GM12878 (cell line): ENCODE measurements around the gene ITGA7. TPM values are rescaled to one million over a fixed set of nuclear protein-coding genes. Genes with fewer than 3 reads are reported as not detected.

ENCODE experiments used
- ATAC-seq: fragments of 200-7000 bp; cut with Tn5 transposase; 3 replicates; pipeline ENCODE4 v1.9.1; 2020; ENCODE audit warnings: mild to moderate bottlenecking, moderate library complexity
- BruUV-seq: library from RNA; stranded (reverse); fragments of 400-500 nt; replicated peaks from 2 replicates; lab custom pipeline; 2021; lab: Mats Ljungman, UMichigan
- CTCF ChIA-PET: fragments of 300-600 bp; sonication (Branson Sonifier 250); formaldehyde crosslinking; extraction: SDS; loops from one replicate; lab custom pipeline; 2021; ENCODE audit warnings: inconsistent platforms; lab: Yijun Ruan, JAX
- POLR2A ChIA-PET: fragments of 350-600 bp; formaldehyde crosslinking; extraction: SDS; loops from one replicate; lab custom pipeline; 2021; ENCODE audit warnings: inconsistent platforms; lab: Charles Lee
- RAD21 ChIA-PET: fragments of 300-600 bp; sonication (Branson Sonifier 250); formaldehyde crosslinking; loops from one replicate; lab custom pipeline; 2023; ENCODE audit warnings: antibody characterized with exemption; ENCODE audit not compliant: unreplicated experiment; lab: Charles Lee
- SMC1A ChIA-PET: fragments of 300-600 bp; sonication (Branson Sonifier 250); formaldehyde crosslinking; loops from one replicate; lab custom pipeline; 2023; ENCODE audit not compliant: unreplicated experiment, uncharacterized antibody; lab: Charles Lee
- DNase-seq: peaks from one replicate; pipeline ENCODE4 v3.0.0-alpha.2; 2011; ENCODE audit warnings: low read depth, low spot score
- FAIRE-seq: peaks from 3 replicates; lab custom pipeline; 2011; peaks lifted over from hg19 to GRCh38; lab: Jason Lieb, UNC
- H2AFZ ChIP-seq: 2 replicates; pipeline ENCODE4 v1.6.0; 2011; ENCODE audit warnings: low read depth, low read length, control low read depth; ENCODE audit not compliant: control insufficient read depth
- H3K27ac ChIP-seq: 2 replicates; pipeline ENCODE4 v1.5.1; 2011; ENCODE audit warnings: control low read depth; ENCODE audit not compliant: control insufficient read depth, insufficient read depth
- H3K27me3 ChIP-seq, 2 experiments: replicated peaks in 1 of 2; 2 replicates each; pipeline versions ENCODE4 v1.6.0 to v1.6.1; 2011; ENCODE audit warnings: low read length in 1 of 2; ENCODE audit not compliant: control insufficient read depth in 2 of 2, insufficient read depth in 2 of 2
- H3K36me3 ChIP-seq, 2 experiments: 2 replicates each; pipeline ENCODE4 v1.5.1; 2011; ENCODE audit warnings: low read length in 1 of 2; ENCODE audit not compliant: control insufficient read depth in 2 of 2, insufficient read depth in 2 of 2
- H3K4me1 ChIP-seq: 2 replicates; pipeline ENCODE4 v1.6.1; 2011; ENCODE audit warnings: mild to moderate bottlenecking, low read length, moderate library complexity, mixed read lengths; ENCODE audit not compliant: control insufficient read depth, insufficient read depth
- H3K4me2 ChIP-seq: 2 replicates; pipeline ENCODE4 v1.6.0; 2011; ENCODE audit warnings: control low read depth; ENCODE audit not compliant: control insufficient read depth, insufficient read depth
- H3K4me3 ChIP-seq: fragments of 200-600 bp; sonication (generic); 2 replicates; pipeline ENCODE4 v1.5.1; 2016
- H3K79me2 ChIP-seq: 2 replicates; pipeline ENCODE4 v1.6.0; 2011; ENCODE audit warnings: low read length; ENCODE audit not compliant: control insufficient read depth, insufficient read depth
- H3K9ac ChIP-seq: 2 replicates; pipeline ENCODE4 v1.8.0; 2011; ENCODE audit warnings: low read length, control low read depth, mixed read lengths; ENCODE audit not compliant: control insufficient read depth, insufficient read depth
- H3K9me3 ChIP-seq: replicated peaks from 3 replicates; pipeline ENCODE4 v1.5.1; 2011; ENCODE audit warnings: mild to moderate bottlenecking, low read length; ENCODE audit not compliant: control insufficient read depth, insufficient read depth
- H4K20me1 ChIP-seq: 2 replicates; pipeline ENCODE4 v1.6.0; 2011; ENCODE audit not compliant: control insufficient read depth, insufficient read depth
- ESRRA ChIP-seq: IDR thresholded peaks from 2 replicates; pipeline ENCODE4 v1.6.1; 2012; ENCODE audit warnings: mild to moderate bottlenecking, low read length, improper control_type of control experiment
- ETV6 ChIP-seq, 2 experiments: fragments of 450-650 bp in 1 of 2; IDR thresholded peaks in 1 of 2; conservative IDR thresholded peaks in 1 of 2; 2 replicates each; pipeline ENCODE4 v1.6.1; 2014; ENCODE audit warnings: antibody characterized with exemption in 1 of 2, borderline replicate concordance in 1 of 2, low read depth in 1 of 2, mild to moderate bottlenecking in 1 of 2, moderate library complexity in 1 of 2
- MTA2 ChIP-seq: fragments of 450-650 bp; IDR thresholded peaks from 2 replicates; pipeline ENCODE4 v1.6.1; 2016; ENCODE audit warnings: low read depth, mild to moderate bottlenecking, moderate library complexity
- SP1 ChIP-seq: IDR thresholded peaks from one replicate; pipeline ENCODE4 v1.6.1; 2011; ENCODE audit warnings: low read depth, low read length
- SUZ12 ChIP-seq: fragments of 200-600 bp; sonication (generic); IDR thresholded peaks from one replicate; pipeline ENCODE4 v1.6.1; 2018; ENCODE audit warnings: antibody characterized with exemption, mild to moderate bottlenecking; ENCODE audit not compliant: unreplicated experiment
- ZNF217 ChIP-seq: fragments of 450-650 bp; IDR thresholded peaks from 2 replicates; pipeline ENCODE4 v1.6.1; 2017; ENCODE audit warnings: antibody characterized with exemption, mild to moderate bottlenecking
- whole genome bisulfite sequencing: methylation state at CpG from one replicate; pipeline ENCODE4 v1.1.6; 2016; ENCODE audit warnings: low lambda C conversion rate; ENCODE audit not compliant: insufficient replicate concordance, insufficient coverage; ENCODE audit errors: missing lambda C conversion rate; 5-methylcytosine and 5-hydroxymethylcytosine counted together
- in situ Hi-C: fragments of 300-500 bp; cut with MboI; formaldehyde crosslinking; loops from 9 replicates; pipeline ENCODE4 v1.14.3; 2018; ENCODE audit warnings: mixed read lengths
- intact Hi-C: fragments of 100-400 bp; cut with micrococcal nuclease; formaldehyde crosslinking; loops from one replicate; pipeline ENCODE4 v1.14.2; 2022; ENCODE audit not compliant: unreplicated experiment
- polyA plus RNA-seq, 11 experiments: library from polyadenylated mRNA; depleted of rRNA in 4 of 11; unstranded in 6 of 11; stranded (reverse) in 5 of 11; fragments of >200 nt; fragmentation: Nextera tagmentation in 4 of 11; fragmentation: Illumina TruSeq in 1 of 11; extraction: Ambion mirVana in 4 of 11; extraction: Trizol in 1 of 11; gene quantifications; 1 replicate in 1 of 11; 2 replicates in 10 of 11; pipeline versions ENCODE4 v1.2.1 to v1.2.3, GENCODE V29; 2011 to 2016; ENCODE audit warnings: inconsistent platforms in 2 of 11, missing spikeins in 2 of 11, low read depth in 1 of 11
- total RNA-seq, 4 experiments: library from RNA; depleted of rRNA in 3 of 4; stranded (reverse); fragments of >200 nt in 3 of 4; fragmentation: Illumina TruSeq in 1 of 4; extraction: Trizol in 1 of 4; gene quantifications; 2 replicates each; pipeline versions ENCODE4 v1.2.1 to v1.2.3, GENCODE V29; 2013 to 2021
- TF ChIP-seq, protein P1 (sequence below): IDR thresholded peaks from 2 replicates; pipeline ENCODE4 v1.6.1; 2011; ENCODE audit warnings: mild to moderate bottlenecking, low read depth, low read length, moderate library complexity; ENCODE audit not compliant: insufficient replicate concordance
- TF ChIP-seq, protein P2 (sequence below): fragments of 450-650 bp; formaldehyde crosslinking; IDR thresholded peaks from 2 replicates; pipeline ENCODE4 v1.4.0; 2022; ENCODE audit warnings: mild to moderate bottlenecking, moderate library complexity
- TF ChIP-seq, protein P3 (sequence below), 3 experiments: IDR thresholded peaks in 2 of 3; conservative IDR thresholded peaks in 1 of 3; 2 replicates each; pipeline ENCODE4 v1.5.1; 2011; ENCODE audit warnings: low read depth in 3 of 3, low read length in 3 of 3, mild to moderate bottlenecking in 3 of 3, control low read depth in 2 of 3, moderate library complexity in 2 of 3, inconsistent platforms in 1 of 3, mixed read lengths in 1 of 3; ENCODE audit not compliant: control insufficient read depth in 2 of 3, insufficient read depth in 1 of 3; ENCODE audit errors: extremely low read depth in 1 of 3

ITGA7 gene
- total and polyA plus RNA-seq, 10 of the 15 experiments (the other 5 are each of a cell fraction or from before 2014, with no cell fraction given): 0.18 to 5.1 (median 1.5) TPM

DNA sequence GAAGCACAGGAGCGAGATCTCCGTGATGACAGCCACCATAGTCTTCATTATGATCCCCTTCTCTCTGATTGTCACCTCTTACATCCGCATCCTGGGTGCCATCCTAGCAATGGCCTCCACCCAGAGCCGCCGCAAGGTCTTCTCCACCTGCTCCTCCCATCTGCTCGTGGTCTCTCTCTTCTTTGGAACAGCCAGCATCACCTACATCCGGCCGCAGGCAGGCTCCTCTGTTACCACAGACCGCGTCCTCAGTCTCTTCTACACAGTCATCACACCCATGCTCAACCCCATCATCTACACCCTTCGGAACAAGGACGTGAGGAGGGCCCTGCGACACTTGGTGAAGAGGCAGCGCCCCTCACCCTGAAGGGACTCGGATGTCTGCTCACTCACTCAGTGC lies 70.2 kb downstream of the ITGA7 start (continued):
- TF ChIP-seq SUZ12: no peak
- no peak for TF ChIP-seq ZNF217
- TF ChIP-seq, protein P1, sequence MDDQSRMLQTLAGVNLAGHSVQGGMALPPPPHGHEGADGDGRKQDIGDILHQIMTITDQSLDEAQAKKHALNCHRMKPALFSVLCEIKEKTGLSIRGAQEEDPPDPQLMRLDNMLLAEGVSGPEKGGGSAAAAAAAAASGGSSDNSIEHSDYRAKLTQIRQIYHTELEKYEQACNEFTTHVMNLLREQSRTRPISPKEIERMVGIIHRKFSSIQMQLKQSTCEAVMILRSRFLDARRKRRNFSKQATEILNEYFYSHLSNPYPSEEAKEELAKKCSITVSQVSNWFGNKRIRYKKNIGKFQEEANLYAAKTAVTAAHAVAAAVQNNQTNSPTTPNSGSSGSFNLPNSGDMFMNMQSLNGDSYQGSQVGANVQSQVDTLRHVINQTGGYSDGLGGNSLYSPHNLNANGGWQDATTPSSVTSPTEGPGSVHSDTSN: no peak
- TF ChIP-seq SP1: no peak
- no peak for TF ChIP-seq ETV6 (conservative IDR thresholded peaks at IDR 0.05 in 1 of 2, IDR thresholded peaks at IDR 0.05 in 1 of 2; ENCODE audit: borderline replicate concordance in 1 of 2, low read depth in 1 of 2)
- TF ChIP-seq MTA2: no peak

DNA sequence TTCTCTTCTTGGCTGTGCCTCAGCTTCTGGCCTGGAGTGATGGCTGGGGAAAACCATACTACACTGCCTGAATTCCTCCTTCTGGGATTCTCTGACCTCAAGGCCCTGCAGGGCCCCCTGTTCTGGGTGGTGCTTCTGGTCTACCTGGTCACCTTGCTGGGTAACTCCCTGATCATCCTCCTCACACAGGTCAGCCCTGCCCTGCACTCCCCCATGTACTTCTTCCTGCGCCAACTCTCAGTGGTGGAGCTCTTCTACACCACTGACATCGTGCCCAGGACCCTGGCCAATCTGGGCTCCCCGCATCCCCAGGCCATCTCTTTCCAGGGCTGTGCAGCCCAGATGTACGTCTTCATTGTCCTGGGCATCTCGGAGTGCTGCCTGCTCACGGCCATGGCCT lies 70.9 kb downstream of the ITGA7 start, which contains the start of gene OR10P1:
Gene OR10P1 (plus strand): TSS at position 40 of the 400 bp plus-strand sequence. CDS start 0 bp downstream, at position 40.
- Histone ChIP-seq H3K9me3 (no peaks in the 10 kb centered on the region), H3K4me2 (no peak within 1 kb of the TSS), H3K27ac (no peak within 1 kb of the TSS), H3K4me3 (no peak within 1 kb of the TSS), H3K27me3 (no peaks in the 10 kb centered on the region; a peak in 1 of 4 replicates), H3K9ac (no peak within 1 kb of the TSS), H3K36me3 (no peaks in the 10 kb centered on the region), H3K79me2 (no peaks in the 10 kb centered on the region), H2AFZ (no peak within 1 kb of the TSS), H4K20me1 (no peaks in the 10 kb centered on the region), H3K4me1 (peaks cover 1% of the 10 kb centered on the region)
- intact Hi-C loops (no loop called here), in situ Hi-C loops (no loop called here)
- TF ChIP-seq, protein P2, sequence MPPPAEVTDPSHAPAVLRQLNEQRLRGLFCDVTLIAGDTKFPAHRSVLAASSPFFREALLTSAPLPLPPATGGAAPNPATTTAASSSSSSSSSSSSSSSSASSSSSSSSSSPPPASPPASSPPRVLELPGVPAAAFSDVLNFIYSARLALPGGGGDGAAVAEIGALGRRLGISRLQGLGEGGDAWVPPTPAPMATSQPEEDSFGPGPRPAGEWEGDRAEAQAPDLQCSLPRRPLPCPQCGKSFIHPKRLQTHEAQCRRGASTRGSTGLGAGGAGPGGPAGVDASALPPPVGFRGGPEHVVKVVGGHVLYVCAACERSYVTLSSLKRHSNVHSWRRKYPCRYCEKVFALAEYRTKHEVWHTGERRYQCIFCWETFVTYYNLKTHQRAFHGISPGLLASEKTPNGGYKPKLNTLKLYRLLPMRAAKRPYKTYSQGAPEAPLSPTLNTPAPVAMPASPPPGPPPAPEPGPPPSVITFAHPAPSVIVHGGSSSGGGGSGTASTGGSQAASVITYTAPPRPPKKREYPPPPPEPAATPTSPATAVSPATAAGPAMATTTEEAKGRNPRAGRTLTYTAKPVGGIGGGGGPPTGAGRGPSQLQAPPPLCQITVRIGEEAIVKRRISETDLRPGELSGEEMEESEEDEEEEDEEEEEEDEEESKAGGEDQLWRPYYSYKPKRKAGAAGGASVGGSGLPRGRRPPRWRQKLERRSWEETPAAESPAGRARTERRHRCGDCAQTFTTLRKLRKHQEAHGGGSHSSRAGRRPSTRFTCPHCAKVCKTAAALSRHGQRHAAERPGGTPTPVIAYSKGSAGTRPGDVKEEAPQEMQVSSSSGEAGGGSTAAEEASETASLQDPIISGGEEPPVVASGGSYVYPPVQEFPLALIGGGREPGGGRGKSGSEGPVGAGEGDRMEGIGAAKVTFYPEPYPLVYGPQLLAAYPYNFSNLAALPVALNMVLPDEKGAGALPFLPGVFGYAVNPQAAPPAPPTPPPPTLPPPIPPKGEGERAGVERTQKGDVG (CRISPR knock-in tag): no peak
- TF ChIP-seq ESRRA: no peak
- TF ChIP-seq, protein P3, sequence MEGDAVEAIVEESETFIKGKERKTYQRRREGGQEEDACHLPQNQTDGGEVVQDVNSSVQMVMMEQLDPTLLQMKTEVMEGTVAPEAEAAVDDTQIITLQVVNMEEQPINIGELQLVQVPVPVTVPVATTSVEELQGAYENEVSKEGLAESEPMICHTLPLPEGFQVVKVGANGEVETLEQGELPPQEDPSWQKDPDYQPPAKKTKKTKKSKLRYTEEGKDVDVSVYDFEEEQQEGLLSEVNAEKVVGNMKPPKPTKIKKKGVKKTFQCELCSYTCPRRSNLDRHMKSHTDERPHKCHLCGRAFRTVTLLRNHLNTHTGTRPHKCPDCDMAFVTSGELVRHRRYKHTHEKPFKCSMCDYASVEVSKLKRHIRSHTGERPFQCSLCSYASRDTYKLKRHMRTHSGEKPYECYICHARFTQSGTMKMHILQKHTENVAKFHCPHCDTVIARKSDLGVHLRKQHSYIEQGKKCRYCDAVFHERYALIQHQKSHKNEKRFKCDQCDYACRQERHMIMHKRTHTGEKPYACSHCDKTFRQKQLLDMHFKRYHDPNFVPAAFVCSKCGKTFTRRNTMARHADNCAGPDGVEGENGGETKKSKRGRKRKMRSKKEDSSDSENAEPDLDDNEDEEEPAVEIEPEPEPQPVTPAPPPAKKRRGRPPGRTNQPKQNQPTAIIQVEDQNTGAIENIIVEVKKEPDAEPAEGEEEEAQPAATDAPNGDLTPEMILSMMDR (IDR thresholded peaks at IDR 0.05 in 2 of 3, conservative IDR thresholded peaks at IDR 0.05 in 1 of 3; ENCODE audit: control insufficient read depth in 2 of 3, extremely low read depth in 1 of 3, insufficient read depth in 1 of 3, low read depth in 3 of 3, low read length in 3 of 3): no peak
- no peak for DNase-seq
- ChIA-PET SMC1A (no interaction called here), CTCF (interaction anchor here (0.6 to 3.4 kb wide), 4 partner anchors 8 to 19 kb away, joined by 3 to 21 read pairs (median 6); no protein-coding TSS in a partner anchor), POLR2A (no interaction called here), RAD21 (no interaction called here)
- ATAC-seq: no peak
- WGBS: 25% methylated on average over 6 of the region's 6 CpGs
- no TSS peak for BruUV-seq
- FAIRE-seq: no peak
